ENCODE results near the gene GSN.
A peak's percentile ranks its signal among the peaks of the same experiment; 100 is the strongest.
"Not testable (repeated sequence)": the region's sequence is repeated elsewhere in the genome, so short reads cannot be mapped to it uniquely, and the experiment has no call there.

Gene GSN

DNA sequence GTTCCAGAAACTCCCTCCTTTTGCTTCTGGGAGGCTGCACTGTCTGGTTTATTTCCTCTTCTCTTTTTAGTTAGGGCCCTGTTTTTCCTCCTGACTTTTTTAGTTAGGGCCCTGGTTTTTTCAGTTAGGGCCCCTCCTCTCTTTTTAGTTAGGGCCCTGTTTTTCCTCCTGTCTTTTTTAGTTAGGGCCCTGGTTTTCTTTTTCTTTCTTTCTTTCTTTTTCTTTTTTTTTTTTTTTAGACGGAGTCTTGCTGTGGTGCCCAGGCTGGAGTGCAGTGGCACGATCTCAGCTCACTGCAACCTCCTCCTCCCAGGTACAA, 15.1 kb downstream of the GSN start:
- in situ Hi-C loops (cut with MboI; ENCODE audit: low pct_unique_long_range_greater_than_20kb, low sequenced_read_pairs) = no loop called here
- DNase-seq = no peak

DNA sequence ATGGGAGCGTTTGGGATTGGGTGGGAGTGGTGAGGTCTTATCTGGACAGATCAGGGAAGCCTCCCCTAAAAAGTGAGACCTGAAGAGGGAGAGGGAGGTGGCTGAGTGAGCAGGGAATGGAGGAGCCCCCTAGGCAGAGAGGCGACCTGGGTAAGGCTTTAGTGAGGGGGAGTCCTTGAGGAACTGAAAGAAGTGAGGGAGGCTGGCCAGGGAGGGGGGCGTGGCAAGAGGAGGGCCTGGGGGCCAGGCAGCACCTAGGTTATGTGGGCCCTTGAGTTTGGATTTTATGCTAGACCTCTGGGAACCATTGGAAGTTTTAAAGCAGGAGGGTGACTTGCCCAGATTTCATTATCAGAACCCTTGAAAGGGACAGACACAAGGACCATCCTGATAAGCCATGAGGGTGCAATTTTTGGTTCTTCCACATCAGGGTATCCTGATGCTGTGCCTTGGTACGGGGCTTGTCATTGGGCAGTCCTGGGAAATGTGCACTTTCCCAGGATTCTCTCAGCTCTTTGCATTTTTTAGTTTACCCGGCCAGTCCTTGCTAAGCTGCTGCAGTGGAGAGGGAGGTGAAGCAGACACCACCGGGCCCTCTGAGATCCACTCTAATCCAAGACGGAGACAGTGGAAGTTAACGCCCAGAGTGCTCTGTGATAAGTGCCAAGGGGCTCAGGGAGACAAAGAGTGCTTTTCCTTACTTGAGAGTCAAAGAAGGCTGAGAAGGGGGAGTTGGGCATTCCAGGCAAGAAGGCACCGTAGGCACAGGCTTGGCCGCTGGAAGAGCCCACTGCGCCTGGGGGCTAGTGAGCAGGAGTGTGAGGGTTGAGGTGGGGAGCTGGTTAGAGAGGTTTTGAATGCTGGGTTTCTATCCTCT, 16.1 kb downstream of the GSN start:
- DNase-seq = no peak

DNA sequence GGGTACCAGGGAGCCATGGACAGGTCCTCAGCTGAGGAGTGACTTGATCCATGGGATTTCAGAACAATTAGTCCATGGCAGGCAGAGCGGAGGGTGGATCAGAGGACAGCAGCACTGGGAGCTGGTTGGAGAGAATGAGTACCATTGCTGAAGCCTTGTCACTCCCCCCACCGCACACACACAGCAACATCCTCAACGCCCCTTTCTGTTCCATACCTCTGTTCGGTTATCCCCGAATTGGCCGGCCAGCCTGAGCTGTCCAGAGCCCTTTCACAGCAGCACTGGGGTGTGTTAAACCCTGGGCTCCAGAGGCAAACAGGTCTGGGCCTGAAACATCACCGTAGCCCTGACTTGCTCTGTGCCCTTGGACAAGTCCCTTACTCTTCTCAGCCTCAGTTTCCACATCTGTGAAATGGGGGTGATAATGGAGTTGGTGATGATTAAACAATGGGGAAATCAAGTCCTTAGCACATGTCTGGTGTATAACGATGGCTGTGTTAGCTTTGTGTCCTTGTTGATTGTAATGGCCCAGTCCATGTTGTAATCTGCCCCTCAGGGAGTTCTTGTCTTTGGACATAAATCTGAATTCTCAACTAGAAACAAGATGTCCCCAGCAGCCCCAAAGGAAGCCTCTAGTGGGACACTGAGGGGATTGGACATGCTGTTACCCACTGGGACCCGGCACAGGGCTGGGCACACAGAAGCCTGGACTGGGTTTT, 16.9 kb downstream of the GSN start:
- in situ Hi-C loops (cut with MboI; ENCODE audit: low pct_unique_long_range_greater_than_20kb, low sequenced_read_pairs) = no loop called here

More for the DNA sequence above, 16.1 kb downstream of the GSN start:
- in situ Hi-C loops (cut with MboI; ENCODE audit: low pct_unique_long_range_greater_than_20kb, low sequenced_read_pairs) = no loop called here

DNA sequence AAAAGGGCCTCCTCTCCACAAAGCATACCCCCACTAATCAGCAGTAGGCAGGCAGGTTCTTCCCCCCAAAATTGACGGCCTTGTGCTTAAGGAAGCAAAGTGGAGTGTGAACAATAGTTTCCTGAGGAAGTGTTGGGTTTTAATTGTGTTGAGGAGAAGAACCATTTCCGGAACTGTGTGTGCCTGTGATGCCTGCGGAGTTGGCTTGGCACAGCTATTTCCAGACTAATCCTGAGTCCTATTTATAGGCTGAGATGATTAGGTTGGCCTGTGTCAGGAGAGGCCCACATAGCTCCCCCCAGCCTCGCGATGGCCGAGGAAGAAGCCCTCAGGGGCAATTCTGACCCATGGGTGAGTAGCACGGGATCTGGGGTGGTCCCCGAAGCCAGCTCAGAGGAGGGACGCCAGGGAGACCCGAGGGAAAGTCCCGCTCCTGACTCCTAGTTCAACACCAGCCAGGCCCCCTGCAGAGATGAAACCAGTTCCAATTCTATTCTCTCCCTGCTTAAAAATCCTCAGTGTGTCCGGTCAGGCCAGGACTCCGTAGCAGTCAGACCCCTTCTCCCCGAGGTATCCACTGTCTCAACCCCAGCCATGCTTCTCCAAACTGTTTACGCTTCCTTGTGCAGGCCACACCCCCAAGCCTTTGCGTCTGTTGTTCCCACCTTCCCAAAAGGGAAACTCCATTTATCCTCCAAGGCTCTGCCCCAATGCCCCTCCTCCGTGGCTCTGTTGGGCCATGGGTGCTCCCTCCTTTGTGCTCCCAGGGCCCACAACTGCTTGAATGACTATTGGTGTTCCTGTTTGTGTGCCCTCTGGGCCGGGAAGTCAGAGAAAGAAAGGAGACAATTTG, 18.1 kb downstream of the GSN start:
- in situ Hi-C loops (cut with MboI; ENCODE audit: low pct_unique_long_range_greater_than_20kb, low sequenced_read_pairs) = no loop called here
- peak; percentile 90 for DNase-seq

More for the DNA sequence above, 16.9 kb downstream of the GSN start:
- no peak for DNase-seq

DNA sequence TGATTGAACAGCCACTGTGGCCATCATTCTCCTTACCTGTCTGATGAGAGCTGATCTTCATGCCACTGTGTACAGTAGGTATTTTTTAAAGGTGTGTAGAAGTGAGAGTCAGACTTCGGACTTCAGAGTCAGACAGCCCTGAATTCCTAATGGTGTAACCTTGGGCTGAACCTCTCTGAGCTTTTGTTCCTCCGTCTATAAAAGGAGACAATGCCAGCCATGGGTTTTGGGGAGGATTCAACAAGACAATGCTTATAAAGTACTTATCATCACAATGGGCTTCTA, 18.7 kb downstream of the GSN start:
- peak; percentile 31 for DNase-seq
- in situ Hi-C loops (cut with MboI; ENCODE audit: low pct_unique_long_range_greater_than_20kb, low sequenced_read_pairs) = no loop called here

DNA sequence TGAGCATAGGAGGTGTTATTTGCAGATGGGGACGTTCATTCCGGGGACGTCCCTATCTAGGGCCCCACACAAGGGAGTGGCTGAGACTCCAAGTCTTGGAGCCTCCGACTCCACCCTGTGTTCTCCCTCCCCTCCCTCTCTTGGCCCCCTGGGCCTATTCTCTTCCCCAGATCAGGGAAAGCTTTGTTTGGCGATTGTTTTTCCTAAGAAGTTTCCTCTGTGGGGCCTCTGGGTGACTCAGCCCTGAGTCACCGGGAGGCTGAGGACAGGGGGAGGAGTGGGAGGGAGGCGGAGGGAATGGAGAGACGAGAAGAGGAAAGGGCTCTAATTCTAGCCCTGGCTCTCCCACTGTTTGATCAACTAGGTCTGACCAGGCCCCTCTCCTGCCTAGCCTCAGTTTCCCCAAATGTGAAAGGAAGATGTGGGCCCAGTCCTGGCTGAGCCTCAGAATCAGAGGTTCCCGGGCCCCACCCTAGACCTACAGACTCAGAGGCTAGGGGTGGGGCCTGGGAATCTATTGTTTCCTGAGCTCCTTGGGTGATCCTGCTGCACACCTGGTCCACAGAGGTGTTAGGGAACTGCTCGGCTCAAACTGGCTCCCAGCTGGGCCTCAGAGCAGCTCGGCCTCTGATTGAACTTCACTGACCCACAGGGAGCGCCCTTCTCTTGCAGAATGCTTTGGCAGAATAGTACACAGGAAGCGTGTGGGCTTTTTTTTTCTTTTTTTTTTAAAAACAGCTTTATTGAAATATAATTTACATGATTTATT, 19.2 kb downstream of the GSN start:
- in situ Hi-C loops (cut with MboI; ENCODE audit: low pct_unique_long_range_greater_than_20kb, low sequenced_read_pairs) = no loop called here
- peak; percentile 80 for DNase-seq

DNA sequence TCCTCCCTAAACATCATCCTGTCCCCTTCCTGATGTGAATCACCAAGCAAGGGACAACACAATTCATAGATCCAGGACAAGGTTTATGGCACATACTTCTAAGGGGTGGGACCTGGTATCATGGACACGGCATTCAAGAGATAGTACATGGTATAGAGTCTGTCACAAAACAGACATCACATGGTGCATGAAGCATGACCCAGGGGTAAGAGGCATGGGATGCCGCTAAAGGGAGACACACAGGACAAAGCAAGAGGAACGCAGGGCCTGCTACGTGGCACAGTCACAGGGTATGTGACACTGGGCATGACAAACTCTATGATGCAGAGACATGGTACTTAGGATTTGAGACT, 20.7 kb downstream of the GSN start:
- DNase-seq = no peak

DNA sequence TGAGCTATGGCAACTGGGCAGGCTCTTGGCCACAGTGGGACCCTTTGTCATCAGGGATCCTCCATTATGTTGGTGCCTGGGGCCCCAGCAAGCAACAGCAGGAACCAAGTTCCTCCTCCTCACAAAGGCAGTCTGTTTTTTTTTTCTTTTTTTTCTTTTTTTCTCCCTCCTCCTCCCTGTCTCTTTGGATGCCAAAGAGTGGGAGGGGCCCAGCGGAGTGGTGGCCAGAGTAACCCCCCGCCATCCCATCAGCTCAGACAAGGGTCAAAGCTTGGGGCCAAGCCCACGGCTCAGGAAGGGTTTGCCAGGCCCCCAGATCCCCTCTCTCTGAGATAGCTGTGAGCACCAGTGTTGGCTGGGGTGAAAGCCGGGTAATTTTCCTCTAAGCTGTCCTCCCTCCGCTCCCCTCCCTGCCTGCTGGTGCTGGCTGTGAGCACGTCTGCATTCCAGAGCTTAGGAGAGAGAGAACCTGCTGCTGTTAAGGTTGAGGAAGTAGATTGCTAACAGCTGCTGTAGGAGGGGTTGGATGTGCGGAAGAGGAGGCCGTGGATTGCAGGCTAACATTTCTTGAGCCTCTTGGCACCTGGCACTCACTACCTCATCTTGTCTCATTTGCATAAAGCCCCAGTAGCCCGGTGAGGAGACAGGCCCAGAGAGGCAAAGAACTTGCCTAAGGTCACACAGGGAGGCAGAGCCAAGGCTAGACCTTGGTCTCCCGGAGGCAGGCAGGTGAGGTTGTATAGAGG, 21.2 kb downstream of the GSN start:
- DNase-seq = peak; percentile 84
- in situ Hi-C loops (cut with MboI; ENCODE audit: low pct_unique_long_range_greater_than_20kb, low sequenced_read_pairs) = no loop called here

More for the DNA sequence above, 20.7 kb downstream of the GSN start:
- in situ Hi-C loops (cut with MboI; ENCODE audit: low pct_unique_long_range_greater_than_20kb, low sequenced_read_pairs) = no loop called here

DNA sequence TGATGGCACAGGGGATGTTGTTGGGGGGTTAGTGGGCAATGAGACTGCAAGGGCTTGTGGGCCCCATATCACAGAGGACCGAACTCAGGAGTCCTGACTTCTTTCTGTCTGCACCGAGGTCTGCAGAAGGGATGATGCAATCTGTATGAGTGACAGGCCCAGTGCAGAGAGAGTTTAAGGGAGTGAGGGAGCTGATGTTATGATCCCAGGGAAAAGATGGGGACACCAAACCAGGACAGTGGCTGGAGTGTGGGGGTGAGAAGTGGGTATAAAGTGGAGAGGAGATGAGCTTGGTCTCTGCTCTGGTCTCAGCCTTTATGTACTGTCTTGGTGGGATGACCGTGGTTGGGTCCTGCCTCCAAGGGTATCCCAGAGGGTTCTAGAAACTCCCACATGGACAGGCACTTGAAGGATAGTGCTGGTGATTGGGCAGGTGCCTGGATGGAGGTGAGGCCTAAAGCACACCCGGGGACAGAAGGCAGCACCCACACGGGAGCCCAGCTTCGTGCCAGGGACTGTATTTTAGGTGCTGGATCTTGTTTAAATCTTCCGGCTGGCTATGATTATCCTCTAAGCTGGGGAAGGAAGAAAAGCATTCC, 21.9 kb downstream of the GSN start:
- DNase-seq = no peak
- in situ Hi-C loops (cut with MboI; ENCODE audit: low pct_unique_long_range_greater_than_20kb, low sequenced_read_pairs) = no loop called here

DNA sequence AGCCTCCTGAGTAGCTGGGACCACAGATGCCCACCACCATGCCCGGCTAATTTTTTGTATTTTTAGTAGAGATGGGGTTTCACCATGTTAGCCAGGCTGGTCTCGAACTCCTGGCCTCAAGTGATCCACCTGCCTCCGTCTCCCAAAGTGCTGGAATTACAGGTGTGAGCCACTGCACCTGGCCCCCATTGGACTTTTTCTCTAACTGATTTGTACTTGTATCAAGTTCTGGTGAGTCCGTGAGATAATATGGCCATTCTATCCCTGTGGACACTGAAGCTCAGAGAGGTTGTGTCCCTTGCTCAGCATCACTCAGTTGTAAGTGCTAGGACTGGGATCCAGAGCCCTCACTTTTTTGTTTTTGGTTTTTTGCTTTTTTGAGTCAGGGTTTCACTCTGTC, 23.6 kb downstream of the GSN start:
- in situ Hi-C loops (cut with MboI; ENCODE audit: low pct_unique_long_range_greater_than_20kb, low sequenced_read_pairs); DNase-seq: not testable (repeated sequence)

DNA sequence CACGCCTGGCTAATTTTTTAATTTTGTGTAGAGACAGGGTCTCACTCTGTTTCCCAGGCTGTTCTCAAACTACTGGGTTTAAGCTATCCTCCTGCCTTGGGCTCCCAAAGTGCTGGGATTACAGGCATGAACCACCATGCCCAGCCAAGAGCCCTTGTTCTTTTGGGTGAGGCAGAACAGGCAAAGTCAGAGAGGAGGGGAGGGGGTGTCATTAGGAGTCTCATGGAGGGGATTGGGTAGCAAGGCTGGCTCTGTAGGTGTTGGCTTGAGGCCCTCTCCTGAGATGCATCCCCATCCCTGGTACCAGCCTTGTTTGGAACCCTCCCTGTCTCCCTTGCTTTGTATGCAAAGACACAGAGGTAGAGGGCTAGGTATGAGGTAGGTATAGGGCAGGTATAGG, 24.1 kb downstream of the GSN start:
- no peak for DNase-seq
- in situ Hi-C loops (cut with MboI; ENCODE audit: low pct_unique_long_range_greater_than_20kb, low sequenced_read_pairs) = no loop called here

DNA sequence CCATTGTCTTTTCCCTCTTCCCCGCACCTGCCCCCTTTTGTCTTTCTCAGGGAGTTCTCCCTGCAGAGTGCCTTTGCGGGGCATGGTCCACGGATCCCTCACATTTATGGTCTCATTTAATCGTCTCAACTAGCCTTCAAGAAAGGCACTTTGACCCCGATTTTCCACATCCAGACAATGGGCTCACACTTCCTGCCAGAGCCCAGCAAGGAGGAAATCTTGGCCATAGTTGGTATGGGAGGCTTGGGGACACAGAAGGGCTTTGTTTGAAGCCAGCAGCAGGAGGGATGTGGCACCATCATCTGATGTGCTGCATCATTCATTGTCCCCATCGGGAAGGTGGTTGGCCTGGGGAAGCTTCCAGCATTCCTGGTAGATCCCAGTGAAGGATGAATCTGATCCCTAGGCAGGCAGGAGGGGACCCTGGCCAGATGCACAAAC, 24.9 kb downstream of the GSN start:
- in situ Hi-C loops (cut with MboI; ENCODE audit: low pct_unique_long_range_greater_than_20kb, low sequenced_read_pairs) = no loop called here
- DNase-seq = no peak

DNA sequence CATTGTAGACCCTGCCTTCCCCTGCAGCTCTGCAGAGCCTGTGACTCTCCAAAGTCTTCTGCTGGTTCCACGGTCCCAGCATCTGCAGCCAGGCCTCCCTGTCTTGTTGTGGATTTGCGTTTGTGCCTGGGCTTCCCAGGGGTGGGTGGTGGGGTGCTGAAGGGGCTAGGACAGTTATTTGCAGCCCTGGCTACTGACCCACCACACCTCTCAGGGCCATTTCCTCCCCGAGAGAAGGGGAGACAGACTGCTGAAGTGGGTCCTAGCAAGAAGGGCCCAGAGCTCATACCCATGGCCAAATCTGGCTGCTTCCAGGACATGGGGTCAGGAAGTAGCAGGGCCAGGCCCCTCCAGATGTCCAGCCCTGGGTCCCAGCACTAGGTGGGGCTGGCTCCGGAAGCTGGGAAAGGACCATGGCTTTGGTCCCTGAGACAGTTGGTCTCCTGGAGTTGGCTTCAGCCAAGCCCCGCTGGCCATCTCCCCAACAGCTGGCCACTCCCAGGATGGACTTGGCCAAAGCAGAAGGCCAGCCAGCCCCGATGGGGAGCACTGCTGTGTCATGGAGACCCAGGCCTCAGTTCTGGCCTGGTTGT, 26.3 kb downstream of the GSN start:
- in situ Hi-C loops (cut with MboI; ENCODE audit: low pct_unique_long_range_greater_than_20kb, low sequenced_read_pairs) = no loop called here
- no peak for DNase-seq

DNA sequence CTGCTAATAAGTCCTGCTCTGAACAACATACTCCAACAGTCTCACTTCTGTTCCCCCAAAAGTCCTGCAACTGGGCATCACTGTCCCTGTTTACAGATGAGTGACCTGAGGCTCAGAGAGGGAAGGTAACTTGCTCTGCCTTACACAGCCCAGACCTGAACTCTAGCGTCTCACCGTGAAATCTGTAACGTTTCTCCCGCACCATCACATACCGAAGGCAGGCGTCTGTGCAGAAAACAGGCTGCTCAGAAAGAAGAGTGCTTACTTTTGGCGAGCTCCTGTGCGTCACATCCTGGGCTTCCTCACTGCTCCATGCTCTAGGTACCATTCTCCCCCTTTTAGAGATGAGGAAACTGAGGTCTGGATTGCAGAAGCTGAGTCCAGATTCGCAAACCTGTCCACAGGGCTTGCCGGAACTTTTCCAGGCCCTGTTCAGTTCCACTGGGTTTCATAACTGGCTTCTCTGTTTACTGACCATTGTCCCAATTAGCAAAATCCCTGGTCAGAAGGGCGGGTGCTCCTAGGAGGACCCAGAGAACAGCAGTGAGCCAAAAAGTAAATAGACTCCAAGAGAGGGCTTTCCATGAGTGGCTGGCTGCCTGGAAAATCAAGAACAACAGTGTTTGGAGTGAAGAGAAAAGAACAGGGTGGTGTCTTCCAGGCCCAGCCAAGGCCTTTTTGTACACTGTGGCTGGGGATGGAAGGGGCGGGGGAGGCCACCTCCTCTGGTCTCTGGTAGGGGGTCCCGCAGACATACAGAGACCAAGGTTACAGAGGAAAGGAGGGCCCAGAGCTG, 27.1 kb downstream of the GSN start:
- DNase-seq = no peak
- in situ Hi-C loops (cut with MboI; ENCODE audit: low pct_unique_long_range_greater_than_20kb, low sequenced_read_pairs) = no loop called here

DNA sequence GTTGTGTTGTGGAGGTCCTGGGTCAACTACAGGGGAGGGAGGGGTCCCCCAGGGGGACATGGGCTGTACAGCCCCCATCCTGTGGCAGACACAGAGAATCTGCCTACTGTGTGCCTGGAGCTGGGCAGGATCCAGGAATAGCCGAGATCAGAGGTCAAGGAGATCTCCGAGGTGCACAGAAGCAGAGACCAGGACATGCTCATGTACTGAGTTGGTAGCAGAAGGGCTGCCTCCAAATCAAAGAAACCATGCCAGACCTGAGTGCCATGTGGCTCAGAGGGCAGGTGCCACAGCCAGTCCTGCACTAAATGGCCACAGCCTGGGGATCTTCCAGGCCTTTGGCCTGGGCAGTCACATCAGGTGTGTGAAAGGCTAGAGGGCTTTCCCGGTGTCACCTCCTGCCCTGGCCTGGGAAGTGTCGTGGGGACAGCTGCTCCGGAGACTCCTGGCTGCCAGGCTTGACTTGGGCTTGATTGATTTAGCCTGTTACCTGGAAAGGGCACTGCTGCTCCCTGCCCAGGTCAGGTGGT, 27.8 kb downstream of the GSN start:
- DNase-seq = no peak
- in situ Hi-C loops (cut with MboI; ENCODE audit: low pct_unique_long_range_greater_than_20kb, low sequenced_read_pairs) = no loop called here

DNA sequence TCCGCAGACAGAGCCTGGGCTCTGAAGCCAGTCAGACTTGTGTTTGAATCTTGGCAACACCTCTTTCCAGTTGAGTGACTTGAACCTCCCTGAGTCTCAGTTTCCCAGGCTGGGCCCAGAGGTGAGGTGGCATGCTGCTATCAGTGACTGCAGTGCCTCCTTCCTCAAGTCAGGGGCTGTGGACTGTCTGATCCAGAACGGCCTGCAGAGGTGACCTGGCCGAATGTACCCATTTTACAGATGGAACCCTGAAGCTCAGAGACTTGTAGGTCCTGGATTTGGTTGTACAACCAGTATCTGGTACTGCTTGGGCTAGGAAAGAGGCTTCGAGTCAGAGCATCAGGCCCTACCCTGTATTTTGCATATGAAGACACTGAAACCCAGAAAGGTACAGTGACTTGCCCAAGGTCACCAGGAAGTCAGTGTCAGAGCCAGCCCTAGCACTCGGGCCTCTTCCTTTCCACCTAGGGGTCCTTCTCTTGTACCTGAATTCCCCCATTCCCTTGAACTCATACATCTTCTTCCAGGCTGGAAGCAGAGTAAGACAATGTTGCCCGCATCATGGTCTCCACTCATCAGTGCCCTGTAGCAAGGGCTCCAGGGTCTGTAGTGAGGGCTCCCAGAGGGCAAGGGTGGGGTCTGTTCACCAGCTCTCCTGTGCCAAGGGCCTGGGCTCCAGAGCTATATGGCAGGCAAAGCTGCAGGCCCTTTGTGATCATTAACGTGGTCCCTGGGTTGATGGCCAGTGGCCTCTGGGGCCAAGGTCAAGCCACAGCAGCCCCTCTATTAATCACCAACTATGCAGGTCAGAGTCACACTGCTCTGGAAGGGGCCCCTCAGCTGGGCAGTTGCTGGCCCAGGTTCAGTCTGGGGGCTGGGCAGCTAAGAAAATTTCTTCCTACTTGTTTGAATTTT, 28.5 kb downstream of the GSN start:
- DNase-seq = no peak
- in situ Hi-C loops (cut with MboI; ENCODE audit: low pct_unique_long_range_greater_than_20kb, low sequenced_read_pairs) = no loop called here

Data from KBM-7 (cell line).